A673 (cell line): Measurements from ENCODE around the gene GOLPH3L.

Experiments
- CTCF ChIP-seq: fragments of 300-800, 200-600 bp; sonication (generic); conservative IDR thresholded peaks from 2 replicates; pipeline ENCODE4 v1.5.1; 2017; ENCODE audit warnings: low read depth, mild to moderate bottlenecking, antibody characterized with exemption, low read length, moderate library complexity, mixed read lengths
- EZH2 ChIP-seq: fragments of 200-600 bp; sonication (generic); IDR thresholded peaks from 2 replicates; pipeline ENCODE4 v1.6.1; 2017; ENCODE audit warnings: borderline replicate concordance, low read depth, mild to moderate bottlenecking, mixed read lengths, antibody characterized with exemption, low read length; ENCODE audit not compliant: poor library complexity, severe bottlenecking

DNA sequence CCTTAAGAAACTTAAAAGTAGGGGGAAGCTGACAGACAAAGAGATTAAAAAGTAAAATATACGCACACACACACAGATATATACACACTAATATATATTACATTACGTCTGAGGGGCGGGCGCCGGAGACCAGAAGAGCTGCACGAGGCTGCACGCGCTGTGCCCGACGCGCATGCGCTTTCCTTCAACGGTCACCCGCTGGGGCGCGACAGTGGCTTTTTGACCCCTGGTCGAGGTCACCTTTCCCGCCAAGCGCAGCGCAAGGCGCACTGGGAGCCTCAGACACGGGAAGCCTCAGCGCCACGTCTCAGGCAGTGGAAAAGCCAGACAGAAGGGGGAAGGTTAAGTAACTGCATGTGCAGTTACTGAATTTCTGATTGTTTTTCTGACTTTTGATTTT, 23.7 kb upstream of the GOLPH3L start, which contains the start of gene HORMAD1:
- TF ChIP-seq EZH2 (no peak), CTCF (no peak)
